Hepatocyte (in vitro differentiated cells): ENCODE data around the gene SPESP1. TPM values are rescaled to one million over a fixed set of nuclear protein-coding genes. Genes with fewer than 3 reads are reported as not detected.

ENCODE experiments used
- DNase-seq: peaks from one replicate; pipeline ENCODE4 v3.0.0-alpha.2; 2016; ENCODE audit warnings: low spot score
- H2AFZ ChIP-seq: fragments of 200-600 bp; sonication (generic); 2 replicates; pipeline ENCODE4 v1.6.0; 2016; ENCODE audit warnings: antibody characterized with exemption, mild to moderate bottlenecking
- H3K27ac ChIP-seq: fragments of 200-600 bp; sonication (generic); 2 replicates; pipeline ENCODE4 v1.5.1; 2016; ENCODE audit warnings: mild to moderate bottlenecking
- H3K27me3 ChIP-seq: fragments of 200-600 bp; sonication (generic); 2 replicates; pipeline ENCODE4 v1.6.1; 2016
- H3K36me3 ChIP-seq: fragments of 200-600 bp; sonication (generic); replicated peaks from 2 replicates; pipeline ENCODE4 v1.5.1; 2016; ENCODE audit warnings: low read depth; ENCODE audit not compliant: insufficient read depth
- H3K4me1 ChIP-seq: fragments of 200-600 bp; sonication (generic); 2 replicates; pipeline ENCODE4 v1.5.1; 2016; ENCODE audit warnings: mild to moderate bottlenecking, moderate library complexity; ENCODE audit not compliant: insufficient read depth
- H3K4me2 ChIP-seq: fragments of 200-600 bp; sonication (generic); 2 replicates; pipeline ENCODE4 v1.6.0; 2016
- H3K4me3 ChIP-seq: fragments of 200-600 bp; sonication (generic); 2 replicates; pipeline ENCODE4 v1.5.1; 2016; ENCODE audit warnings: mild to moderate bottlenecking
- H3K79me2 ChIP-seq: fragments of 200-600 bp; sonication (generic); 2 replicates; pipeline ENCODE4 v1.6.0; 2017; ENCODE audit warnings: mild to moderate bottlenecking
- H3K9me2 ChIP-seq: fragments of 200-600 bp; sonication (generic); replicated peaks from 2 replicates; pipeline ENCODE4 v1.6.0; 2017; ENCODE audit warnings: mild to moderate bottlenecking; ENCODE audit not compliant: insufficient read depth
- H3K9me3 ChIP-seq: fragments of 200-600 bp; sonication (generic); 2 replicates; pipeline ENCODE4 v1.5.1; 2016; ENCODE audit warnings: low read depth, mild to moderate bottlenecking
- H4K20me1 ChIP-seq: fragments of 200-600 bp; sonication (generic); 2 replicates; pipeline ENCODE4 v1.6.0; 2016; ENCODE audit warnings: mild to moderate bottlenecking; ENCODE audit not compliant: insufficient read depth, poor library complexity, severe bottlenecking
- CTCF ChIP-seq: fragments of 200-600 bp; sonication (generic); IDR thresholded peaks from 2 replicates; pipeline ENCODE4 v1.5.1; 2016; ENCODE audit warnings: antibody characterized with exemption, mild to moderate bottlenecking; ENCODE audit not compliant: poor library complexity
- EZH2 ChIP-seq: fragments of 200-600 bp; sonication (generic); IDR thresholded peaks from 2 replicates; pipeline ENCODE4 v1.6.1; 2016; ENCODE audit warnings: antibody characterized with exemption, mild to moderate bottlenecking, borderline replicate concordance
- EZH2phosphoT487 ChIP-seq: fragments of 200-600 bp; sonication (generic); IDR thresholded peaks from one replicate; pipeline ENCODE4 v1.6.1; 2018; ENCODE audit warnings: antibody characterized with exemption, mild to moderate bottlenecking, low read depth, moderate library complexity; ENCODE audit not compliant: unreplicated experiment, severe bottlenecking
- WGBS: methylation state at CpG from one replicate; pipeline ENCODE4 v1.1.6; 2016; ENCODE audit warnings: low lambda C conversion rate; ENCODE audit errors: missing lambda C conversion rate; 5-methylcytosine and 5-hydroxymethylcytosine counted together
- polyA plus RNA-seq: library from polyadenylated mRNA; unstranded; fragments of >200 nt; fragmentation: Nextera tagmentation; extraction: Ambion mirVana; gene quantifications from 2 replicates; pipeline ENCODE4 v1.2.1, GENCODE V29; 2016
- total RNA-seq: library from RNA; depleted of rRNA; stranded (reverse); fragments of >200 nt; gene quantifications from 2 replicates; pipeline ENCODE4 v1.2.3, GENCODE V29; 2014

Gene SPESP1
- total and polyA plus RNA-seq, 2 experiments from 2014 or later, result not detected

- no peaks in the 10 kb centered on the region for H3K79me2 ChIP-seq
- no peaks in the 10 kb centered on the region for H3K9me3 ChIP-seq
- no peak overlapping the region for H3K4me2 ChIP-seq
- H2AFZ ChIP-seq, result no peak overlapping the region
- TF ChIP-seq CTCF, result no peak
- TF ChIP-seq EZH2phosphoT487, result no peak
- TF ChIP-seq EZH2, result no peak
- H3K9me2 ChIP-seq, result no peaks in the 10 kb centered on the region
- no peaks in the 10 kb centered on the region for H3K27me3 ChIP-seq
- DNase-seq, result no peak
- H3K36me3 ChIP-seq, result no peaks in the 10 kb centered on the region
- WGBS, result 96% methylated on average over 8 of the region's 8 CpGs
- H3K4me1 ChIP-seq, result peaks cover 12% of the 10 kb centered on the region
- H3K27ac ChIP-seq, result no peak overlapping the region
- H3K4me3 ChIP-seq, result no peak overlapping the region
- H4K20me1 ChIP-seq, result no peaks in the 10 kb centered on the region
Measured at GRCh38 chr15:68887819-68888218, 42.5 kb upstream of the SPESP1 start.

- no peaks in the 10 kb centered on the region for H3K9me3 ChIP-seq
- H3K27me3 ChIP-seq, result no peaks in the 10 kb centered on the region
- H3K4me1 ChIP-seq, result peaks cover 12% of the 10 kb centered on the region
- TF ChIP-seq CTCF (no peak), EZH2phosphoT487 (no peak), EZH2 (no peak)
- H3K4me2 ChIP-seq, result no peak overlapping the region
- no peak overlapping the region for H3K27ac ChIP-seq
- no peak overlapping the region for H3K4me3 ChIP-seq
- WGBS, result 61% methylated on average over 12 of the region's 12 CpGs
- H4K20me1 ChIP-seq, result no peaks in the 10 kb centered on the region
- no peaks in the 10 kb centered on the region for H3K36me3 ChIP-seq
- H3K9me2 ChIP-seq, result no peaks in the 10 kb centered on the region
- H3K79me2 ChIP-seq, result no peaks in the 10 kb centered on the region
- no peak overlapping the region for H2AFZ ChIP-seq
- DNase-seq, result no peak
Measured at GRCh38 chr15:68888419-68888818, 41.9 kb upstream of the SPESP1 start.

- no peak overlapping the region for H3K4me2 ChIP-seq
- no peak for DNase-seq
- H3K36me3 ChIP-seq, result no peaks in the 10 kb centered on the region
- no peak overlapping the region for H2AFZ ChIP-seq
- no peaks in the 10 kb centered on the region for H4K20me1 ChIP-seq
- no peaks in the 10 kb centered on the region for H3K79me2 ChIP-seq
- no peaks in the 10 kb centered on the region for H3K9me3 ChIP-seq
- H3K4me3 ChIP-seq, result no peak overlapping the region
- H3K9me2 ChIP-seq, result no peaks in the 10 kb centered on the region
- H3K27me3 ChIP-seq, result no peaks in the 10 kb centered on the region
- WGBS, result 40% methylated on average over 1 of the region's 1 CpG
- no peak for TF ChIP-seq EZH2
- TF ChIP-seq CTCF, result no peak
- no peak for TF ChIP-seq EZH2phosphoT487
- no peaks in the 10 kb centered on the region for H3K4me1 ChIP-seq
- H3K27ac ChIP-seq, result no peak overlapping the region
Measured at GRCh38 chr15:68894208-68894607, 36.1 kb upstream of the SPESP1 start.

- Histone ChIP-seq H3K9me2 (no peaks in the 10 kb centered on the region), H2AFZ (no peak overlapping the region), H3K79me2 (no peaks in the 10 kb centered on the region), H3K9me3 (no peaks in the 10 kb centered on the region), H3K4me1 (peaks cover 4% of the 10 kb centered on the region), H3K4me2 (no peak overlapping the region), H3K27ac (no peak overlapping the region), H3K4me3 (no peak overlapping the region), H3K27me3 (no peaks in the 10 kb centered on the region), H3K36me3 (no peaks in the 10 kb centered on the region), H4K20me1 (no peaks in the 10 kb centered on the region)
- no peak for DNase-seq
- no peak for TF ChIP-seq EZH2phosphoT487
- no peak for TF ChIP-seq CTCF
- TF ChIP-seq EZH2, result no peak
Measured at GRCh38 chr15:68896178-68896577, 34.1 kb upstream of the SPESP1 start.
